HG03432 (cell line): ENCODE results near the gene CEL.
"Not testable (repeated sequence)": the region's sequence is repeated elsewhere in the genome, so short reads cannot be mapped to it uniquely, and the experiment has no call there.

ENCODE experiments used
- ATAC-seq: cut with Tn5 transposase; IDR thresholded peaks from one replicate; pipeline ENCODE4 v1.9.1; 2021; ENCODE audit warnings: mild to moderate bottlenecking, moderate library complexity; ENCODE audit not compliant: unreplicated experiment

Gene CEL

GRCh38 chr9:133063159-133063499 is 1.3 kb downstream of the CEL start:
- ATAC-seq: no peak

DNA sequence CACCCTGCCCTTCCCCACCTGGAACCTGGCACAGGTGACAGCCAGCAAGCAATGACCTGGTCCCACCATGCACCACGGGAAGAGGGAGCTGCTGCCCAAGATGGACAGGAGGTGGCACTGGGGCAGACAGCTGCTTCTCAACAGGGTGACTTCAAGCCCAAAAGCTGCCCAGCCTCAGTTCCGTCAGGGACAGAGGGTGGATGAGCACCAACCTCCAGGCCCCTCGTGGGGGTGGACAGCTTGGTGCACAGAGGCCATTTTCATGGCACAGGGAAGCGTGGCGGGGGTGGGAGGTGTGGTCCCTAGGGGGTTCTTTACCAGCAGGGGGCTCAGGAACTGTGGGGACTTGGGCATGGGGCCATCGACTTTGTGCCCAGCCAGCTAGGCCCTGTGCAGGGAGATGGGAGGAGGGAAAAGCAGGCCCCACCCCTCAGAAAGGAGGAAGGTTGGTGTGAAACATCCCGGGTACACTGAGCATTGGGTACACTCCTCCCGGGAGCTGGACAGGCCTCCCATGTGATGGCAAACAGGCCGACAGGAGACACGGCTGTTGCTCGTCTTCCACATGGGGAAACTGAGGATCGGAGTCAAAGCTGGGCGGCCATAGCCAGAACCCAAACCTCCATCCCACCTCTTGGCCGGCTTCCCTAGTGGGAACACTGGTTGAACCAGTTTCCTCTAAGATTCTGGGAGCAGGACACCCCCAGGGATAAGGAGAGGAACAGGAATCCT is 1.9 kb downstream of the CEL start:
- ATAC-seq: no peak

DNA sequence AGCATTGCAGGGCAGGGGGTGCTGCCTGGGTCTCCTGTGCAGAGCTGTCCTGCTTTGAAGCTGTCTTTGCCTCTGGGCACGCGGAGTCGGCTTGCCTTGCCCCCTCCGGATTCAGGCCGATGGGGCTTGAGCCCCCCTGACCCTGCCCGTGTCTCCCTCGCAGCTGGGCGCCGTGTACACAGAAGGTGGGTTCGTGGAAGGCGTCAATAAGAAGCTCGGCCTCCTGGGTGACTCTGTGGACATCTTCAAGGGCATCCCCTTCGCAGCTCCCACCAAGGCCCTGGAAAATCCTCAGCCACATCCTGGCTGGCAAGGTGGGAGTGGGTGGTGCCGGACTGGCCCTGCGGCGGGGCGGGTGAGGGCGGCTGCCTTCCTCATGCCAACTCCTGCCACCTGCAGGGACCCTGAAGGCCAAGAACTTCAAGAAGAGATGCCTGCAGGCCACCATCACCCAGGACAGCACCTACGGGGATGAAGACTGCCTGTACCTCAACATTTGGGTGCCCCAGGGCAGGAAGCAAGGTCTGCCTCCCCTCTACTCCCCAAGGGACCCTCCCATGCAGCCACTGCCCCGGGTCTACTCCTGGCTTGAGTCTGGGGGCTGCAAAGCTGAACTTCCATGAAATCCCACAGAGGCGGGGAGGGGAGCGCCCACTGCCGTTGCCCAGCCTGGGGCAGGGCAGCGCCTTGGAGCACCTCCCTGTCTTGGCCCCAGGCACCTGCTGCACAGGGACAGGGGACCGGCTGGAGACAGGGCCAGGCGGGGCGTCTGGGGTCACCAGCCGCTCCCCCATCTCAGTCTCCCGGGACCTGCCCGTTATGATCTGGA is 2.7 kb downstream of the CEL start:
- ATAC-seq: no peak

- no peak for ATAC-seq
Measured at GRCh38 chr9:133065070-133065388, 3.2 kb downstream of the CEL start.

- no peak for ATAC-seq
Measured at GRCh38 chr9:133066181-133066983, 4.6 kb downstream of the CEL start.

- no peak for ATAC-seq
Measured at GRCh38 chr9:133067006-133067405, 5.2 kb downstream of the CEL start.

GRCh38 chr9:133067813-133068212 is 6.0 kb downstream of the CEL start:
- ATAC-seq: no peak

DNA sequence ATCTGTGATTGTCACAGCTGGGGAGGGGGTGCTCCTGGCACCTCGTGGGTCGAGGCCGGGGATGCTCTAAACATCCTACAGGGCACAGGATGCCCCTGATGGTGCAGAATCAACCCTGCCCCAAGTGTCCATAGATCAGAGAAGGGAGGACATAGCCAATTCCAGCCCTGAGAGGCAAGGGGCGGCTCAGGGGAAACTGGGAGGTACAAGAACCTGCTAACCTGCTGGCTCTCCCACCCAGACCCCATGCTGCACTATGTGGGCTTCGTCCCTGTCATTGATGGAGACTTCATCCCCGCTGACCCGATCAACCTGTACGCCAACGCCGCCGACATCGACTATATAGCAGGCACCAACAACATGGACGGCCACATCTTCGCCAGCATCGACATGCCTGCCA is 6.7 kb downstream of the CEL start:
- ATAC-seq: not testable (repeated sequence)

DNA sequence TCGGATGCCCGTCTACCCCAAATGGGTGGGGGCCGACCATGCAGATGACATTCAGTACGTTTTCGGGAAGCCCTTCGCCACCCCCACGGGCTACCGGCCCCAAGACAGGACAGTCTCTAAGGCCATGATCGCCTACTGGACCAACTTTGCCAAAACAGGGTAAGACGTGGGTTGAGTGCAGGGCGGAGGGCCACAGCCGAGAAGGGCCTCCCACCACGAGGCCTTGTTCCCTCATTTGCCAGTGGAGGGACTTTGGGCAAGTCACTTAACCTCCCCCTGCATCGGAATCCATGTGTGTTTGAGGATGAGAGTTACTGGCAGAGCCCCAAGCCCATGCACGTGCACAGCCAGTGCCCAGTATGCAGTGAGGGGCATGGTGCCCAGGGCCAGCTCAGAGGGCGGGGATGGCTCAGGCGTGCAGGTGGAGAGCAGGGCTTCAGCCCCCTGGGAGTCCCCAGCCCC is 8.8 kb downstream of the CEL start:
- not testable (repeated sequence) for ATAC-seq

- ATAC-seq: not testable (repeated sequence)
Measured at GRCh38 chr9:133070985-133071384, 9.2 kb downstream of the CEL start.

GRCh38 chr9:133071484-133072150 is 9.8 kb downstream of the CEL start:
- no peak for ATAC-seq

DNA sequence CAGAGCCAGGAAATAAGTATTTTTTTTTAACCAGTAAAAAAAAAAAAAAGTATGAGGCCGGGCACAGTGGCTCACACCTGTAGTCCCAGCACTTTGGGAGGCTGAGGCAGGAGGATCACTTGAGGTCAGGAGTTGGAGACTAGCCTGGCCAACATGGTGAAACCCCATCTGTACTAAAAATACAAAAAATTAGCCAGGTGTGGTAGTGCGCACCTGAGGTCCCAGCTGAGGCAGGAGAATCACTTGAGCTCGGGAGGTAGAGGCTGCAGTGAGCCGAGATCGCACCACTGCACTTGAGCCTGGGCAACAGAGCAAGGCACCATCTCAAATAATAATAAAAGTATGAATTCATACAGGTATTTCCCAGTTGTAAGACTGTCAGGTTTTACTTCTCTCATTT is 10.4 kb downstream of the CEL start:
- ATAC-seq: not testable (repeated sequence)

GRCh38 chr9:133073086-133074014 is 11.6 kb downstream of the CEL start:
- ATAC-seq: no peak

- no peak for ATAC-seq
Measured at GRCh38 chr9:133074111-133074651, 12.4 kb downstream of the CEL start.

GRCh38 chr9:133075925-133076630 is 14.3 kb downstream of the CEL start:
- ATAC-seq: no peak

GRCh38 chr9:133076691-133077090 is 14.9 kb downstream of the CEL start:
- ATAC-seq: no peak

DNA sequence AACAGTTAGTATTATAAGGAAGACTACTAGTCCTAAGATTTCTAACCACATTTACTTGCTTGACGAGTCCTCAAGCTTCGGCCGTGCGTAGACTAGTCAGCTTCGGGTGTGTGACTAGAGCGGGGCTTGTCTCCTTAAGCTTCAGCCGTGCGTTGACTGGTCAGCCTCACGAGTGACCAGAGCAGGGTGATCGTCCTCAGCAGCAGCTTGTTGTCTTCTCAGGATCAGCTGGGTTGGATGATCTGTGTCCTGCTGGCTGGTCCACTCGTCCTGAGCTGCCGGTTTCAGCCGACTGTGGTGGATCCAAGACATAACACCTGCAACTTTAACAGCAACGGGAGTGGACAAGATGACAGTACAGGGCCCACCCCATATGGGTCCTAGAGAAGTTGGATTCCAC is 16.7 kb downstream of the CEL start:
- ATAC-seq: no peak

DNA sequence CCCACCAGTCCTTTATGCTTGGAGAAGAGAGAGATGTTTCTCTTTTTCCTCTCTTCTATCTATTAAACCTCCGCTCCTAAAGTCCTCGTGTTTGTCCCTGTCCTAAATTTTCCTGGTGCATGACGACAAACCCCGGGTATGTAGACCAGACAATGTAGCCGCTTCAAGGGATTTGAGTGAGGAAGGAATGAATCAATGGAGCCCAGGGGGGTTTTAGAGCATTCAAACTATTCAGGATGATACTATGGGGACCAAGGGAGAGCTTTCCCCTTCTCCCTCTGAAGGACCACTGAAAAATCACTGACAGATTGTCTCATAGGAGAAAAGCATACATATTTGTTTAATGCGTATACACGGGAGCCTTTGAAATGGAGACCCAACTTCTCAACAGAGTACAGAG is 18.4 kb downstream of the CEL start:
- ATAC-seq: no peak
